HG03103 (cell line): ENCODE measurements around the gene CXXC5.

Experiments used
- ATAC-seq: cut with Tn5 transposase; IDR thresholded peaks from one replicate; pipeline ENCODE4 v1.9.1; 2021; ENCODE audit warnings: low read depth; ENCODE audit not compliant: unreplicated experiment

CXXC5 gene

DNA sequence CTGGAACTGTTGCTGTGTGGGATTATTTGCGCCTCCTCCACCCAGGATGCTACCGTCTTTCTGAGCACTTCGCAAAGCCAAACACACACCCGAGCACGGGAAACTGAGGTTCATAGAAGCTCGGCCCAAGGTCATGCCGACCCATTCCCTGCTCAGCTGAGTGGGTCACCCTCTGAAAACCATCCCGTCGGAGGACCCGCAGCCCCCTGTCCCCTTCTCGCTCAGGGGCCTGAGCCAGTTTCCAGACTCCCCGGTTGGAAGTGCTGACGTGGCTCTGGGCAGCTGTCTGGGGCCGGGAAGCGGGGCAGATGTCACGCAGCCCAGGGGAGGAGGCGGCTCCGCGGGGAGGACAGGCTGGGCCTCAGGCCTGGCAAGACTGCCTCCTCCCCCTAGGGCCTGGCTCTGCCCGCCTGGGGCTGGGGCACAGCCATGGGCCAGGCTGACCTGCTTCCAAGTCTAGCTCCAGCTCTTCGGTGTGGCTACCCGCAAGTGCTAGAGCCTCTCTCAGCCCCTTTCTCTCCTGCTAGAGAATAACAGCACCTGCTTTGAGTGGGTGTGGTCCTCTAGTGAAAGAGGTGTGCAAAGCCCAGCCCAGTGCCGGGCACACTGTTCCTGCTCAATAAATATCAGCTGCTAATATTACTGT is 9.9 kb upstream of the CXXC5 start:
- no peak for ATAC-seq

DNA sequence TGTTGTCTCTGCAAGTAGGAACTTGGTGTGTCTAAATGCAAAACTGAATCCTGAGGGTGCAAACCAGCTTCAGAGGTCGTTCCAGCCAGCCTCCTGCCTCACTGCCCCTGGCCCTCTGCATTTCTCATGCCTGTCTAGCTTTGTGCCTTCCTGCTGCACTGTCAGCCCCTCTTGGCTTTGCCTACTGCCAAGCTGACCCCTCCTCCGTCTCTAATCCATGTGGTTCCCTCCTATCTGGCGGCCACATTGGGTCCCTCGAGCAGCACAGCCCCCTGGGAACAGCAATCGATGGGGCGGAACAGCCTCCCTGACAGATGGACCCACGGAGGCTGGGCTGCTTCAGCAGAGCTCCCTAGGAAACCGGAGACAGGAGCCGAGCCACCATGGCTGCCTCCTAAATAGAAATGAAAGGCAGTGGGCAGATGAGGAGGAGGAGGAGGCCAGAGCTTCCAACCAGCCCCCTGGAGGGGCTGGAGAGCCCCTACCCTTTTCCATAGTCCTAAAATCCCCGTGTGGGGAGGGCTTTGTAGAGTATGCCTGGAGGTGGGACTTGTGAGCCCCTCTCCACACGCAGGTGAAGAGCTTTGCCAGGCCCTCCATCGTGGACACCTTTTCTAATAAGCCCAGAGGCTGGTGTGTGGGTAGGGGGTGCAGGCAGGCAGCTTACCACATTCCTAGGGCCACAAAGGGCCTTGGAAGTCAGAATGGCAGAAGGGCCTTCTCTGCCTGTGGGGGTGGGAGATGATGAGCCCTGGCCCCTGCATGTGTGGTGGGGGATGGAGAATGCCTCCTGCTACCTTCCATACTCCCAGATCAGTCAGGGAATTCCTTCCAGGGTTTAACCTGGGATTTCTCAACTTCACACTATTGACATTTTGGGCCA is 9.2 kb upstream of the CXXC5 start:
- no peak for ATAC-seq

DNA sequence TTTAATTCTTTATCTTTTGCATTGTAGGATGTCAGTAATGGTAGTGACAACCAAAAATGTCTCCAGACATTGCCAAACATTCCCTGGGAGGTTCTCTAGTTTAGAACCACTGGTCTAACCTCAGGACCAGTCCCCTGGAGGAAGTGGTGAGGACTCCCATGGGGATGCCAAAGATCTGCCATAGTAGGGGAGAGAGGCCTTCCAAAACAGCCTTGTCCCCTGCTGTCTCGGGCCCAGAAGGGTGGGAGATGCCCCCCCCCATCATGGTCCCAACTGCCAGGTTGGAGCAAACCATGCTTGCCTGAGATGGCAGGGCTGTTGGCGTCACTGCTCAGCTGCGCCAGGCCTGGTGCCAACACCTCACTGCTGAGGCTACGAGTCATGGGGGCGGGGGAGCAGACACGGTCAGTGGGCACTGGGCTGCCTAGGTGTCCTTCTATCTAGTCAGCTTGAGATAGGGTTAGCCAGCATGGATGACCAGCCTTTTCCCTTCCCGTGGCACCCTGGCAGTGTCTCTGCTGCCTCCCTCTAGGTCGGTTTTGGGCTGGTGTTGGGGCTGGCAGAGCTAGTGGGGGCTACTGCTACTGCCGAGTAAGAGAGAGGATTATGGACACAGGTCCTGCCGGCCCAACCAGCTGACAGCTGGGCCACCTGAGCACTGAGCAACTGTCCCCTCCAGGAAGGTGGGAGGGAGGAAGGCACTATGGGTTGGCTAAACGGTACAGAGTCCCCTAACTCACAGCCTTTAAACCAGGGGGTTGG is 8.3 kb upstream of the CXXC5 start:
- no peak for ATAC-seq

DNA sequence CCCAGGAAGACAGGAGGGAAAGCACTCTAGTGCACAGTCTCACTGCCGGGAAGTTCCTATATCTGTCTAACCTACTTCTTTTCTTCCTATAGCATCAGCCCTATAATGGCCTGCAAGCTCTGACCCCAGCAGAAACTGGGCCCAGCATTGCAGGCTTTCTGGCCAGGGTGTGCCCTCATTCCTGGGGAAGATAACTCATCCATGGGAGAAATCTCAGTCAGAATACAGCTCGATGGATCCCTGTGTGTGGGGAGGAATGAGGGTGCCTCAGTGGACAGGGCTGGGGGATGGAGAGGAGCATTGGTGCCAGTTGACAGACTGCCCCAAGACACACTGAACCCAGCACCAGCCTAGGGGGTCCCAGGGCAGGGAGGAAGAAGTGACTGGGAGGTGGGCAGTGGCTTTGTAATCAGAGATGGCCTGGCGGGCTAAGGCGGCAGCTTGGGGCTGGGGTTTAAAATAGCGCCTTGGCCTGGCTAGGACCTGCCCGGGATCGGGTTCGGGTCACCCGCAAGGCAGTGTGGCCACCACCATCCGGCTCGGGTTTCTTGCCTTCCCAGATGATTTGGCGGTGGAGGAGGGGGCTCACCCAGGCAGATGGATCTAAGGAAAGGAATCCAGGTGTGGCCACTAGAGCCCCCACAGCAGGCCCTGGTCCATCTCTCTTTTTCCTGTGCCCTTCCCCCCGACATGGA is 7.6 kb upstream of the CXXC5 start:
- no peak for ATAC-seq

DNA sequence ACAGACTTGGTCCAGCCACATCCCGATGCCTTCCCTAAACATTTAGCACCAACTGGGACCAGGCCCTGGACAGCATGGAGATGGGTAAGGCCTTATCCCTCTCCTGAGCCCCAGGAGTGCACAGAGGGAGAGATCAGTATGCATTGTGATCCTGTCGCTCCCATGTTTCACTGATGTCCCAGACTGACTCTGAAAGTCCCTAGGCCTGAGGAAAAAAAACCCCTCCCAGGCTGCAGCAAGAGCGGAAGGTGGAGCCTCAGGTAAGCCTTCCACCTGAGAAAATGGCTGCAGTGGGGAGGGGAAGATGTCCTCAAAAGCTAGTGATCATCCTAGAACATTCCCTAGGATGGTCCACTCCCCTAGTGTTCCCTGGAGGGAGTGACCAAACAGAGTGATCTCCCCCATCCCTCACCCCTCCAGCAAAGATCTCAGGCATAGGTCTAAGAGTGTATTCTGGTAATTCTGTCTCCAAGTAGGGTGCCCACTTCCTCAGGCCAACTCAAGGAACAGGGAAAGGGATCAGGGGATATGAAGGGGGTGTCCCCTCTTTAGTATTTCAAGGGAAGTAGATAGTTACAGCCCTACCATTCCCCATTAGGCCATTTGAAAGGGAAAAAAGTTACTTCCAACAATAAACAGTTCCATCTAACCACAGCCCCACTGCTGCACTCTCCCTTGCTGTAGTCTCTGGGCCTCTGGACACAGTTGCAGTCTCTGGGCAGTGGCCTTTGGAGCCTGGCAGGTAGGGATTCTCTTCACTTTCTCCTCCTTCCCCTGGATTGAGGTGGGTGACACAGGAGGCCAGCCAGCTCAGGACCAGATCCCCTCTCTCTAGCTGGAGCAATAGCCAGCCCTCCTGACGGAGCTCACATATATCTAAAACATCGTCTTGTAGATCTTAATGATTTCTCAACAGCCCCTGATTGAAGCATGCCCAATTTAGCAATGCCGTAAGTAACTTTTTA is 6.8 kb upstream of the CXXC5 start:
- no peak for ATAC-seq

DNA sequence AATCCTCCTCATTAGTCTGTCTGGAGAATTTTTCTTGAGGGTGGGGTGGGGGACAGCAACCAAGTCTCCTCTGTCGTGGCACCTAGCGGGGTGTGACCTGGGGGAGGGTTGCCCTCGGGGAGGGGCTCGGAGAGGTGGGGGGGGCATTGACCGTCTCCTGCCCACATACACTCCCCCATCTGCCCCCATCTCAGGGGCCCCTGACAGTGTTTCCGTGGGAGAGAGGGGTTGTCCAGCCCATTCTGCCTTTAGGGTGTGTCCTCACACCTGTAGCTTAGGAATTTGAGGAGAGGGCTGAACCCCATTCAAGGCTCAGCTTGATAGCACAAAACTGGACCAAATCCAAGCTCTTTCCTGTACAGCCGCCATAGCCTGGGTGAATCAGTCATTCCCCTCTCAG is 5.9 kb upstream of the CXXC5 start:
- ATAC-seq = no peak

DNA sequence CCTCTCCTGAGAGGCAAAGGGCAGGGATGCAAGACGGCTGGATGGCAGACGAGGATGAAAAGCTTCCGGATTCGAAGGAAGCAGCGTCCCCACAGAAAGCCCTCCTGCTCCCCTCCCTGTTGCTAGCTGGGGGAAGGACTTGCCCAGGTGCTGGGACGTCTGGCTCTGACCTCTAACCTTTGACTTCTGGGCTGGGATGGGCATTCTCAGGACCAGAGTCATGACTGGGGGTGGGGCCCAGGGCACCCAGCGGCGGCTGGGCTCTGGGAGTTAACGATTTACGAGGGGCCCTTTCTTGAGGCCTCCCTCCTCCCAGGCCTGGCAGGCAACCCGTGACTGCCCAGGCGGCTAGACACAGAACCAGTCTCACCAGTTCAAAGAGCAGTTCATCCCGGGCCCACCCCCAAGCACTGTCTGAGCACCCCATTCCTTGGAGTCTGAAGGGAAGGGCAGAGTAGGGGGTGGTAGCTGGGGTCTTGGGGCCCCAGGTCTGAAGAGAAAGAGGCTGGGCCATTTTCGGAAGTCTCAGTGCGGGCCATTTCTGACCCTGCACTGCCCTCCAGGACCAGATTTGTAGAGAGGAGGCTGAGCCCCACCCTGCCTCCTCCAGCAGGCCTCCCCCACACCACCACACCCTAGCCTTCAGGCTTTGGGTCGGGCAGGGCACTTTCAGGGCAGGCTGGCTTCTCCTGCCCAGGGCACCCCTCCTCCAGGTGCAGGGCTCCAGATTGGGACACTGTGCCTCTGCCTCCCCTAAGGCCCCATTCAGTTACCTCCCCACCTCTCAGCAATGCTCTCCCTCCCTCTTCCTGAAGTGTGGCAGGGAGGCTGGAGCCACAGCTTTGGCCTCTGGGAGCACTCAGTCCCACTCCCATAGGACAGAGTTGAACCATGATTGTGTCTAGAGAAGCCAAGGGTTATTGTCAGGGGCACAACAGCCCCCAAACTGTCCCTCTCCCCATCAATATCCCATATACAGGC is 5.0 kb upstream of the CXXC5 start:
- no peak for ATAC-seq

DNA sequence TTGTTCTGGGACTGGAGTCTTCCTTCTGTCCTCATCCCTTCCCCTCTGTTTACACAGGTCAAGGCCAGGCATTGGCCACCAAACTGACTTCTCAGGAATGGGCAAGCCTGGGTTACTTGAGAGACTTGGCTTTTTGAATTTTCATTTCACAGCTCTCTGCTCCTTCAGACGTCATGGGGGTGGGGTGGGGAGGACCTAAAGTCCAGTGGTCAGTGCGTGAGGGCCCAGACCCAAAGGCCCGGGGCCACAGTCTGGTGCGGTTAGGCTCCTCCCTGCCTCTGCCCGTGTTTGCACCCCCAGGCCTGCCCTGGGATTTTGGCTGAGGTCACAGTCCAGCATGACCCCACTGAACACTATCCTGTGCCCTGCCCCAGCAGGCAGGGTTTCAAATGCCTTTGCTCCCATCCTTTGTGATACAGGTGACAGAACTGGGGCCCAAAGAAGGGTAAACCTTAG is 4.1 kb upstream of the CXXC5 start:
- ATAC-seq = no peak

DNA sequence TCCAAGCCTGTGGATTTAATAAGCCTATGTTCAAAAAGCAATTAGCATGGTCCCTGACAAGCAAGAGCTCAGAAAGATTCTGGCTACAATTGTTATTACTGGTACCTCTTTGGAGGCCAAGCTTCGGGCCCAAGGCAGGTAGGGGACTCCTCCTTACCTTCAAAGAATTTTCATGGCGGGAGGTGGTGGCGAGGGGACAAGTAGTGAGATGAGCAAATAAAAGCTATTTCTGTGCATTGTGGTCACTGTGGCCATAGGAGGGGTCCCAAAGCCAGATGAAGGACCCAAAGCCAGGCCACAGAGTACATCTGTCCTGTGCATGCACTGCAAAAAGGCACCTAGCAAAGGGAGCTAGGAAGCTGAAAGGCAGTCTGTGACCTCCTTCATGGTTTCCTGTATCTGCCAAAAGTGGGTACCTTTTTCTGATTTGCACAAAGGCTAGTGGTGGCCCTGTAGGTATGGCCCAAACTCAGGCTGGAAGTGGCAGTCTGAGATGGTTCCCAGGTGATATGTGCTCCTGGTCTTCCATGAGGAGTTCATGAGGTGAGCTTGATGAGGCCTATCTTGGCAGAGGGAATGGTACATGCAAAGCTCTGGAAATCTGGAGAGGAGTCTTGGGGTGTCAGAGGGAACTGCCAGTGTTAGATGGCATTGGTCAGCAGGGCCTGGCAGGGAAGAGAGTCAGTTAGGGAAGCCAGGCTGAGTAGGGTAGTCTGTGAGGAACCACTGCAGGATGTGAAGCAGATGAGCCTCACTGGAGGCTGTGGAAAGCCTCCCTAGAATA is 3.3 kb upstream of the CXXC5 start:
- ATAC-seq = no peak

DNA sequence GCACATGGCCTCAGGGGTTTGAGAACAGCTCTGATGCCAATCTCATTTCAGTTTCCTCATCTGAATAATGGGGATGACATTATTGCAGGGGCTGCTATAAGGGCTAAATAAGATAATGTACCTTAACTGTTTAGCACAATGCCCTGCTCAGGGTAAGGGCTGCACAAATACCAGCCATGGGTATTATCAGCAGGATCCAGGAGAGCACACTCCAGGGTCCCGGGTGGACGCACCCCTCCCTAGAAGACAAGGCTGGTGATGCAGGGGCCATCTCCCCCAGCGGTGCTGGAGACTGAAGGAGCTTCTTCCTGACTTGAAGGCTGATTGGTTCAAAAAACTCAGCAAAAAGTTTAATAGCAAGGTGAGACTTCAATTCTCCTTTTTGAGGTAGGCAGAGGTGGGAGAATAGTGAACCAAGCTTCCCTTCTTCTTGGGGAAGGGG is 2.7 kb upstream of the CXXC5 start:
- no peak for ATAC-seq

DNA sequence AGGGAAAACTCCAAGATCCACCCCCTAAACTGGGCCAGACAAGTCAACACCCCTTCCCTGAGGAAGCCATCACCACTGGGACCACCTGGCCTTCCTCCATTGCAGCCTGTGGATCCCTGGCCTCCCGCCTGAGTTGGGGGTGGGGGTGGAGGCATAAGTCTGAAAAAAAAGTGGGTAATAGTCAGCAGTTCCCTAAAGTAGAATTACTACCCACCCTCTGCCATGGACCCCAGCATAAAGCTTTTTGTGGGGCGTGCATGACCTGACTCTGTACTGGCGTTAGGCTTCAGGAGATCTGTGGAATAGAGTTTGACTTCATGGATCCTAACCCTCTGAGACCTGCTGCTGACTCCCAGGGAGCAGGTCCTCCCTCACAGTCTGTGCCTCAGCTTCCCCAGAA is 2.0 kb upstream of the CXXC5 start:
- ATAC-seq = no peak

DNA sequence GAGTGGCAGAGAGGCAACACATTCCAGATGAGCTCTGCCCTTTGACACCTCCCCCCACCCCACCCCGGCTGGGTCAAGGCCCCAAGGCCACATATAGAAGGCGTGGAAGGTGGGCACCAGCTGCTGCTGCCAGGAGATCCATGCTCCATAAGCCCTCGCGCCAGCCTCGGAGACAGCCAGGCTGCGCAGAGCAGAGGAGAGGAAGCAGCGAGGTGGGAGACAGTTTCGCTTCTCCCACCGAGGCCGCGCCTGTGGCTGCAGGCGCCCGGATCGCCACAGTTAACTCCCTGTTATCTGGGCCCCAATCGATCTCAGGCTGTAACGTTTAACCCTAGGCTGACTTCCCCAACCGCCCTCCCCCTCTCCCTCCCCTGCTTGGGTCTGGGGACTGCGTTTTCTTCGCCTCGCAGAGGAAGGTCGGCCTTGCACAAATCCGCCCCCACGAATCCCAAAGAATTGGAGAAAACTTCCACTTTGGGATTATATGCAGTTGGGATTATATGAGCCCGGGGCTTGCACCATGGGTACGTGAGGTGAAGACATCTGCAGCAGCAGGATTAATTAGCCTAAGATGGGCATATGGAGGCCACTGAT is 1.1 kb upstream of the CXXC5 start:
- ATAC-seq = no peak

DNA sequence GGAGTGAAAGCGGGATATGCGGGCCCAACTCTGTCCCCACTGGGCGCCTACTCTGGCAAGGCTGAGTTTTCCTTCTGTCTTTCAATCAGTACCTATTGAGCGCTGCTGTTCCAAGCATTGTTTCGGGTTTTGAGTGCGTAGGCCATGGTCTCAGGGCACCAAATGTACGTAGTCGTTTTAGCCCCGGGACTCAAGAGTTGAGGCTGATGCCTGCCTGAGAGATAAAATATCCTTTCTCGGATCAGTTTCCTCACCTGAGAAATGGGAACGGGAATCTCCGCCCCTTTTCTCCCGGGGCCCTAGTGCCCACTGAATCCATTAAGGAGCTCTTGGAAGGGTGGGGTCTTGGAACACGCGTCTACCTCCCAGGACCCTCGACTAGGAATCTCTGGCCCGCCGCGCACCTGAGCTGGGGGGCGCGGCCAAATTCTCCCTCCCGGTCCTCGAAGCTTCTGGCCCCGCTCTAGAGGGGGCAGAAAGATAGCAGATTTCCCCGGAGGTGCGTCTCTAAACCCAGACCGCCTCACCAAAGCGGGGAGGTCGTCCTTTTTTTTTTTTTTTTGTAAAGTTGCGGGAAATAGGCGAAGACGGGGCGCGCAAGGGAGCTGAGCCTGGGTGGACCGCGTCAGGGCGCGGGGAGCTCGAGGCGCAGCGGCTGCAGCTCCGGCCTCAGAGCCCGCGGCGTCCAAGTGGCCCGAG is 494 bp upstream of the CXXC5 start:
- ATAC-seq = no peak

DNA sequence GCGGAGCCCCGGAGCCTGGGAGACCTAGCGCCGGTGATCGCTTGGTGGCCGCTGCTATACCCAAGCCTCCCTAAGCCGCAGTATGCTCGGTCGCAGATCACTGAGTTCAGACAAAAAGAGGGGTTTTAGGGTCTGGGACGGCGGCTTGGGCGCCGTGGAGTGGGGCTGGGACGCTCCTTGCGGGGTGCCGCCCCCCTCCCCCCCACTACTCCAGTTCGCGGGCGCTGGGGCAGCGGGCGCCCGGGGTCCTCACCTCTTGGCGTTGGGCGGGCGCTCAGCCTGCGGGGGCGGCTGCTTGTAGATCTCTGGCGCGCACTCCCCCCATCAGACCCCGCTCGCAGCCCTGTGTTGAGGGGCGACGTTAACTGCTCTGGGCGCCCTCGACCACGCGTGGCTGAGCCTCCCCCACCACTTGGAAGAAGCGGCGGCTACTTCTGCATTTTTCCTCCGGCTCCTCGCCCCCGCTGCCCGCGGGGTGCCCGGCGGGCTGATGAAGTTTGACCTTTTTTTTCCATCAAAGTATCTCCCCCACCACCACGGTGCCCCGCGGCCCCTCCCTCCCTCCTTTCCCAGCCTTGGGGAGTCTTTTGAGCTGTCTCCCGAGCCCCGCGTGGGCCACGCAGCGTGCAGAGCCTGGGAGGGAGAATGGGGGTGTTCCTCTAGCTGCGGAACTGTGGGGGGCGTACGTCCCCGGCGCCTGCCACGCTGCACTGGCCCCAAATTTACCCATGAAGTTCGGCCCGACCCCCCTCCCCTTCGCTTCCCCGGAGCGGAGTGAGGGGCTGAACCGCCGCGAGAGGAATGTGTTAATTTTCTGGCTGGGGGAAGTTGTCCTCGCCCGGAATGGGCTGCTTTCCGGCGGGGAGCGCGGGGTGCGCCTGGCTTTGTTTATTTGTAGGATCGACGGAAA is 1.2 kb downstream of the CXXC5 start:
- no peak for ATAC-seq

DNA sequence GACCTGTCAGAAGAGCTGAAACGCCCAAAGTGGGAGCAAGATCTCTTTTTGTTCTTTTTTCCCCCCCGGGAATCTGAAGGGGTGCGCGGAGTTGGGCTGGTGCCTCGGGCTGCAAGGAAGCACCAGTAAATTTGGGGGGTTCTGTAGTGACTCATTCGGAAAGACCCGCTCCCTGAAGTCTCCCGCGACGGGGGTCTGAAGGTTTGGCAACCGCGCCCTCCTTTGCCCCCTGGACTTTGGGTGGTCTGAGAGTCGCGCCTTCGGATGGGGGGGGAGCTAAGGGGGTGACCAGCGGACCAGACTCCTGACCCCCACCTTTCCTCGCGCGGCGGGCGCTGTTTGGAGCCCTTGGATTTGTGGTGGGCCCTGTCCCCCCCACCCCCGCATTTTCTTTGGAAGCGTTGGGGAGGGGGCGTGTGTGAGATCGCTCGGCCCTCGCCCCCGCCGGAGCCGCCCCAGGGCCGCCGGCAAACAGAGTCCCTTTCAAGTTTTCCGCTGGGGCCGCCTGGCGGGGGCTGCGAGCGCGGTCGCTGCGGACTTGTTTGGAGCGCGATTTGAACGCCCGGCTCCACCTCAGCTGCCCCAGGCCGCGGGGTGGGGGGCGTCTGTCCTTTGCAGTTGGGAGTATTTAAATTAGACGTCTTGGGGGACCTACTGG is 2.0 kb downstream of the CXXC5 start:
- ATAC-seq = no peak
